Progenitor cell of endocrine pancreas (in vitro differentiated cells): Measurements from ENCODE around the gene ZBTB40. TPM values are rescaled to one million over a fixed set of nuclear protein-coding genes. Genes with fewer than 3 reads are reported as not detected.
A peak's percentile ranks its signal among the peaks of the same experiment; 100 is the strongest.

ENCODE experiments used
- DNase-seq: peaks from one replicate; pipeline ENCODE4 v3.0.0; 2021; ENCODE audit warnings: low spot score; ENCODE audit not compliant: unreplicated experiment
- H3K27ac Mint-ChIP-seq: 2 replicates; pipeline ENCODE4 v1.8.0; 2021; ENCODE audit warnings: mild to moderate bottlenecking, moderate library complexity, mixed read lengths
- H3K27me3 Mint-ChIP-seq: 2 replicates; pipeline ENCODE4 v1.8.0; 2021; ENCODE audit warnings: mixed read lengths
- H3K36me3 Mint-ChIP-seq: 2 replicates; pipeline ENCODE4 v1.8.0; 2022; ENCODE audit warnings: mixed read lengths; ENCODE audit not compliant: insufficient read depth
- H3K4me1 Mint-ChIP-seq: 2 replicates; pipeline ENCODE4 v1.8.0; 2021; ENCODE audit warnings: low read depth, mixed read lengths
- H3K4me3 Mint-ChIP-seq: 2 replicates; pipeline ENCODE4 v1.8.0; 2021; ENCODE audit warnings: low read depth, mild to moderate bottlenecking, moderate library complexity, mixed read lengths
- H3K9me3 Mint-ChIP-seq: 2 replicates; pipeline ENCODE4 v1.8.0; 2021; ENCODE audit warnings: low read depth, mixed read lengths
- CTCF ChIP-seq: fragments of 200-600 bp; sonication (generic); IDR thresholded peaks from one replicate; pipeline ENCODE4 v1.5.0; 2021; ENCODE audit warnings: antibody characterized with exemption, mild to moderate bottlenecking; ENCODE audit not compliant: unreplicated experiment
- total RNA-seq: library from RNA; stranded (reverse); gene quantifications from 2 replicates; pipeline ENCODE4 v1.2.1, GENCODE V29; 2021

Gene ZBTB40
- total RNA-seq, 1 donor from 2014 or later = 40.9 TPM

GRCh38 chr1:22461100-22461499 lies 9.4 kb downstream of the ZBTB40 start:
- no peak overlapping the region for H3K4me3 Mint-ChIP-seq
- H3K9me3 Mint-ChIP-seq = no peaks in the 10 kb centered on the region
- no peak for TF ChIP-seq CTCF
- no peak overlapping the region for H3K27ac Mint-ChIP-seq
- H3K4me1 Mint-ChIP-seq = peaks cover 9% of the 10 kb centered on the region
- no peaks in the 10 kb centered on the region for H3K27me3 Mint-ChIP-seq
- DNase-seq = no peak
- no peaks in the 10 kb centered on the region for H3K36me3 Mint-ChIP-seq

- Mint-ChIP-seq H3K4me3 (no peak overlapping the region), H3K4me1 (peaks cover 7% of the 10 kb centered on the region), H3K27me3 (no peaks in the 10 kb centered on the region), H3K27ac (no peak overlapping the region), H3K36me3 (no peaks in the 10 kb centered on the region), H3K9me3 (no peaks in the 10 kb centered on the region)
- TF ChIP-seq CTCF = no peak
- no peak for DNase-seq
These were observed 10.3 kb downstream of the ZBTB40 start for GRCh38 chr1:22461678-22462527.

- no peak overlapping the region for H3K4me3 Mint-ChIP-seq
- no peak for DNase-seq
These were observed 11.3 kb downstream of the ZBTB40 start for GRCh38 chr1:22462928-22463327.

GRCh38 chr1:22465015-22465565 lies 13.4 kb downstream of the ZBTB40 start:
- Mint-ChIP-seq H3K4me3 (no peak overlapping the region), H3K27me3 (no peaks in the 10 kb centered on the region), H3K36me3 (no peaks in the 10 kb centered on the region), H3K4me1 (peaks cover 9% of the 10 kb centered on the region), H3K27ac (peak overlapping the region; percentile 62), H3K9me3 (no peaks in the 10 kb centered on the region)
- TF ChIP-seq CTCF = no peak
- DNase-seq = no peak

More at GRCh38 chr1:22462928-22463327, 11.3 kb downstream of the ZBTB40 start:
- no peak overlapping the region for H3K27ac Mint-ChIP-seq
- H3K27me3 Mint-ChIP-seq = no peaks in the 10 kb centered on the region
- H3K4me1 Mint-ChIP-seq = peaks cover 7% of the 10 kb centered on the region
- H3K9me3 Mint-ChIP-seq = no peaks in the 10 kb centered on the region
- H3K36me3 Mint-ChIP-seq = no peaks in the 10 kb centered on the region
- no peak for TF ChIP-seq CTCF

DNA sequence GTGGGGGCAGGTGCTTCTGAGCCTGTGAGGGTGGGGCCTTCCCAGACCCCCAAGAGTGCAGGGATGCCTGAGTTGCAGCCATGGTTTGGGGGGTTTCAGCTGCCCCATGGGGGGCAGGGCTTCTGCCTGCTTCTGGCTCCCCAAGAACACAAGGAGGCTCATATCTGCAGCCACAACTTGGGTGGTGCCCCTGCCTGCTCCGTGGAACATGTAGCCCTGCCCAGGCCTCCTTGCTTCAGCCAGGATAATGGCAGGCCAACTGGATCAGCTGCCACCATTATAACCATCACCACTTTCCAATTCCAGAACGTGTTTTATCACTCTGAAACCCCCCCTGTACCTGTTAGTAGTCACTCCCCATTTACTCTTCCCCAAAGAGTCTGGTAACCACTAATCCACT lies 14.0 kb downstream of the ZBTB40 start:
- no peak overlapping the region for H3K4me3 Mint-ChIP-seq
- H3K9me3 Mint-ChIP-seq = no peaks in the 10 kb centered on the region
- no peaks in the 10 kb centered on the region for H3K36me3 Mint-ChIP-seq
- no peak for DNase-seq
- no peaks in the 10 kb centered on the region for H3K27me3 Mint-ChIP-seq
- H3K27ac Mint-ChIP-seq = no peak overlapping the region
- H3K4me1 Mint-ChIP-seq = peaks cover 9% of the 10 kb centered on the region
- no peak for TF ChIP-seq CTCF
